Neural progenitor cell (in vitro differentiated cells): ENCODE data around the gene FAM89B. TPM values are rescaled to one million over a fixed set of nuclear protein-coding genes. Genes with fewer than 3 reads are reported as not detected.
A peak's percentile ranks its signal among the peaks of the same experiment; 100 is the strongest.
"Not testable (repeated sequence)": the region's sequence is repeated elsewhere in the genome, so short reads cannot be mapped to it uniquely, and the experiment has no call there.

Source experiments
- DNase-seq: peaks from one replicate; pipeline ENCODE4 v3.0.0-alpha.2; 2016; ENCODE audit warnings: low spot score
- H2AFZ ChIP-seq: fragments of 200-600 bp; sonication (generic); replicated peaks from 2 replicates; pipeline ENCODE4 v1.6.1; 2016; ENCODE audit warnings: antibody characterized with exemption
- H3F3A ChIP-seq: fragments of 200-600 bp; sonication (generic); 2 replicates; pipeline ENCODE4 v1.6.1; 2016; ENCODE audit warnings: antibody characterized with exemption, low read depth
- H3K27ac ChIP-seq: fragments of 200-600 bp; sonication (generic); 2 replicates; pipeline ENCODE4 v1.5.1; 2016; ENCODE audit warnings: mild to moderate bottlenecking
- H3K27me3 ChIP-seq: fragments of 200-600 bp; sonication (generic); 2 replicates; pipeline ENCODE4 v1.6.1; 2016; ENCODE audit warnings: mild to moderate bottlenecking, moderate library complexity
- H3K36me3 ChIP-seq: fragments of 200-600 bp; sonication (generic); 2 replicates; pipeline ENCODE4 v1.5.1; 2016
- H3K4me1 ChIP-seq: fragments of 200-600 bp; sonication (generic); 2 replicates; pipeline ENCODE4 v1.6.1; 2016; ENCODE audit warnings: mixed run types
- H3K4me2 ChIP-seq: fragments of 200-600 bp; sonication (generic); 2 replicates; pipeline ENCODE4 v1.6.1; 2016
- H3K4me3 ChIP-seq: fragments of 200-600 bp; sonication (generic); 2 replicates; pipeline ENCODE4 v1.5.1; 2016
- H3K79me2 ChIP-seq: fragments of 200-600 bp; sonication (generic); 2 replicates; pipeline ENCODE4 v1.6.1; 2016; ENCODE audit warnings: low read depth
- H3K9ac ChIP-seq: fragments of 200-600 bp; sonication (generic); 2 replicates; pipeline ENCODE4 v1.6.1; 2016
- H3K9me3 ChIP-seq: fragments of 200-600 bp; sonication (generic); 2 replicates; pipeline ENCODE4 v1.5.1; 2016; ENCODE audit warnings: low read depth
- H4K20me1 ChIP-seq: fragments of 200-600 bp; sonication (generic); 2 replicates; pipeline ENCODE4 v1.6.1; 2016; ENCODE audit warnings: low read depth
- H3K27ac Mint-ChIP-seq: 3 replicates; pipeline ENCODE4 v1.8.0; 2021; ENCODE audit warnings: mixed read lengths
- H3K27me3 Mint-ChIP-seq: 2 replicates; pipeline ENCODE4 v1.8.0; 2022; ENCODE audit warnings: low read depth, mild to moderate bottlenecking, inconsistent platforms, moderate library complexity, mixed read lengths; ENCODE audit not compliant: insufficient read depth
- H3K36me3 Mint-ChIP-seq: 3 replicates; pipeline ENCODE4 v1.8.0; 2021; ENCODE audit warnings: mixed read lengths
- H3K4me1 Mint-ChIP-seq: 3 replicates; pipeline ENCODE4 v1.8.0; 2021; ENCODE audit warnings: mixed read lengths
- H3K4me3 Mint-ChIP-seq: 3 replicates; pipeline ENCODE4 v1.8.0; 2021; ENCODE audit warnings: mild to moderate bottlenecking, moderate library complexity, mixed read lengths
- H3K9me3 Mint-ChIP-seq: 3 replicates; pipeline ENCODE4 v1.8.0; 2020; ENCODE audit warnings: mixed read lengths
- CTCF ChIP-seq: fragments of 200-600 bp; sonication (generic); IDR thresholded peaks from 2 replicates; pipeline ENCODE4 v1.5.1; 2017; ENCODE audit warnings: antibody characterized with exemption, mild to moderate bottlenecking
- EZH2 ChIP-seq: fragments of 200-600 bp; sonication (generic); IDR thresholded peaks from 2 replicates; pipeline ENCODE4 v1.6.1; 2017; ENCODE audit warnings: antibody characterized with exemption, mild to moderate bottlenecking, moderate library complexity
- EZH2phosphoT487 ChIP-seq: fragments of 200-600 bp; sonication (generic); IDR thresholded peaks from 2 replicates; pipeline ENCODE4 v1.6.1; 2017; ENCODE audit warnings: antibody characterized with exemption
- total RNA-seq: library from RNA; depleted of rRNA; stranded (reverse); fragments of >200 nt; gene quantifications from 2 replicates; pipeline ENCODE4 v1.2.3, GENCODE V29; 2015; ENCODE audit warnings: low replicate concordance

FAM89B gene
- 11.7 and 27.8 TPM in 2 replicates for total RNA-seq

DNA sequence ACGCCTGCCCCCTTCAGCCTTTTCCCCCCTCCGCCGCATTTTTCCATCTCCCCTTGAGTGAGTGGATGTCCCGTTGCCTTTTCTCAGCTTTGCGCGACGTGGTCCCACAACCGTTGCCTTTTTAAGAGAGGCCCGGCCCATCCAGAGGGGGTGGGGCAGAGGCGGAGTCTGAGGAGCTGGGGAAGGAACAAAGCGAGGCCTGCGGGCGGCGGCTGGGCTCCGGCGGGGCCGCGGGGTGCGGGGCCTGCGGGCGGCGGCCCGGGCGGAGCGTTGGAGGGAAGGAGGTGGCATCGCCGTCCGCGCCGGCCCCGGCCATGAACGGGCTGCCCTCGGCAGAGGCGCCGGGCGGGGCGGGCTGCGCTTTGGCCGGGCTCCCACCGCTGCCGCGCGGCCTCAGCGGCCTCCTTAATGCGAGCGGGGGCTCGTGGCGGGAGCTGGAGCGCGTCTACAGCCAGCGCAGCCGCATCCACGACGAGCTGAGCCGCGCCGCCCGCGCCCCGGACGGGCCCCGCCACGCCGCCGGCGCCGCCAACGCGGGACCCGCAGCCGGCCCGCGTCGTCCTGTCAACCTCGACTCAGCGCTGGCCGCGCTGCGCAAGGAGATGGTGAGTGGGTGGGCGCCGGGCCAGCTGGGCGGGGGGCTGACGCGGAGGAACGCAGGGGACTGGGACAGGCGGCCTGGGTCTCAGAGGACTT is at the start of gene FAM89B:
Gene FAM89B (plus strand): TSS at position 183 of the 696 bp plus-strand sequence. CDS start 132 bp downstream, at position 315.
- no peak within 1 kb of the TSS for H3K27ac ChIP-seq
- H3F3A ChIP-seq: peaks cover 72% of the 10 kb centered on the region
- Mint-ChIP-seq H3K36me3 (peaks cover 13% of the 10 kb centered on the region), H3K27ac (peak within 1 kb of the TSS; percentile 21), H3K4me1 (peaks cover 55% of the 10 kb centered on the region), H3K4me3 (peak within 1 kb of the TSS; percentile 90), H3K9me3 (no peaks in the 10 kb centered on the region), H3K27me3 (peaks cover 25% of the 10 kb centered on the region)
- peaks cover 37% of the 10 kb centered on the region for H3K27me3 ChIP-seq
- peaks cover 27% of the 10 kb centered on the region for H3K4me1 ChIP-seq
- peaks cover 56% of the 10 kb centered on the region for H4K20me1 ChIP-seq
- no peaks in the 10 kb centered on the region for H3K9me3 ChIP-seq
- peak within 1 kb of the TSS; percentile 93 for H3K4me3 ChIP-seq
- H3K4me2 ChIP-seq: peak within 1 kb of the TSS; percentile 97
- H3K79me2 ChIP-seq: peaks cover 40% of the 10 kb centered on the region
- peak; percentile 91 for DNase-seq
- H3K9ac ChIP-seq: no peak within 1 kb of the TSS
- TF ChIP-seq CTCF: no peak
- no peak for TF ChIP-seq EZH2
- H2AFZ ChIP-seq: no peak within 1 kb of the TSS
- H3K36me3 ChIP-seq: no peaks in the 10 kb centered on the region

DNA sequence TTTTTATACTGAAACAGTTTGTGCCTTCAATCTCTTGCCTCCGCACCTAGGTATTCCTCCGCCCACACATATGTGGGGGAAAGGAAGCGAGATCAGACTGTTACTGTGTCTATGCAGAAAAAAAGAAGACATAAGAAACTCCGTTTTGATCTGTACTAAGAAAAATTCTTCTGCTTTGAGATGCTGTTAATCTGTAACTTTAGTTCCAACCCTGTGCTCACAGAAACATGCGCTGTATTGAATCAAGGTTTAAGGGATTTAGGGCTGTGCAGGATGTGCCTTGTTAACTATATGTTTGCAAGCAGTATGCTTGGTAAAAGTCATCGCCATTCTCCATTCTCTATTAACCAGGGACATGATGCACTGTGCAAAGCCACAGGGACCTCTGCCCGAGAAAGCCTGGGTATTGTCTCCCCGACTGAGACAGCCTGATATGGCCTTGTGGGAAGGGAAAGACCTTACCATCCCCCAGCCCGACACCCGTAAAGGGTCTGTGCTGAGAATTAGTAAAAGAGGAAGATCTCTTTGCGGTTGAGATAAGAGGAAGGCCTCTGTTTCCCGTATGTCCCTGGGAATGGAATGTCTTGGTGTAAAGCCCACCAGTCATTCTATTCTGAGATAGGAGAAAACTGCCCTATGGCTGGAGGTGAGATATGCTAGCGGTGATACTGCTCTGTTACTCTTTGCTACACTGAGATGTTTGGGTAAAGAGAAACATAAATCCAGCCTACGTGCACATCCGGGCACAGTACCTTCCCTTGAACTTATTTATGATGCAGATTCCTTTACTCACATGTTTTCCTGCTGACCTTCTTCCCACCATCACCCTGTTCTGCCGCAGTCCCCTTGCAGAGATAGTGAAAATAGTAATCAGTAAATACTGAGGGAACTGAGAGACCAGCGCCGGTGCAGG is 49.4 kb upstream of the FAM89B start:
- Mint-ChIP-seq H3K4me3 (peak overlapping the region; percentile 17), H3K27ac (peak overlapping the region; percentile 13), H3K4me1 (peaks cover 36% of the 10 kb centered on the region)
- Histone ChIP-seq H4K20me1 (peaks cover 31% of the 10 kb centered on the region), H3K79me2 (peaks cover 15% of the 10 kb centered on the region), H3K4me1 (peaks cover 17% of the 10 kb centered on the region)
- not testable (repeated sequence) for H3K4me3 ChIP-seq, H3K36me3 Mint-ChIP-seq, DNase-seq, H3K27me3 Mint-ChIP-seq, H3K27me3 ChIP-seq, H3K9me3 ChIP-seq, H3K36me3 ChIP-seq, H3K9me3 Mint-ChIP-seq, H3K9ac ChIP-seq, H3K27ac ChIP-seq, H3F3A ChIP-seq, H3K4me2 ChIP-seq, H2AFZ ChIP-seq

GRCh38 chr11:65523631-65523968 is 48.7 kb upstream of the FAM89B start:
- Histone ChIP-seq H4K20me1 (peaks cover 32% of the 10 kb centered on the region), H3K4me1 (peaks cover 17% of the 10 kb centered on the region), H3K79me2 (peaks cover 15% of the 10 kb centered on the region)
- H3K36me3 Mint-ChIP-seq, DNase-seq, H3K9me3 Mint-ChIP-seq, H3K27me3 ChIP-seq, H2AFZ ChIP-seq, H3K9ac ChIP-seq, H3K4me3 ChIP-seq, H3F3A ChIP-seq, H3K36me3 ChIP-seq, H3K4me2 ChIP-seq, H3K9me3 ChIP-seq, H3K27me3 Mint-ChIP-seq, H3K27ac ChIP-seq: not testable (repeated sequence)
- peaks cover 36% of the 10 kb centered on the region for H3K4me1 Mint-ChIP-seq
- peak overlapping the region; percentile 13 for H3K27ac Mint-ChIP-seq
- H3K4me3 Mint-ChIP-seq: peak overlapping the region; percentile 50

DNA sequence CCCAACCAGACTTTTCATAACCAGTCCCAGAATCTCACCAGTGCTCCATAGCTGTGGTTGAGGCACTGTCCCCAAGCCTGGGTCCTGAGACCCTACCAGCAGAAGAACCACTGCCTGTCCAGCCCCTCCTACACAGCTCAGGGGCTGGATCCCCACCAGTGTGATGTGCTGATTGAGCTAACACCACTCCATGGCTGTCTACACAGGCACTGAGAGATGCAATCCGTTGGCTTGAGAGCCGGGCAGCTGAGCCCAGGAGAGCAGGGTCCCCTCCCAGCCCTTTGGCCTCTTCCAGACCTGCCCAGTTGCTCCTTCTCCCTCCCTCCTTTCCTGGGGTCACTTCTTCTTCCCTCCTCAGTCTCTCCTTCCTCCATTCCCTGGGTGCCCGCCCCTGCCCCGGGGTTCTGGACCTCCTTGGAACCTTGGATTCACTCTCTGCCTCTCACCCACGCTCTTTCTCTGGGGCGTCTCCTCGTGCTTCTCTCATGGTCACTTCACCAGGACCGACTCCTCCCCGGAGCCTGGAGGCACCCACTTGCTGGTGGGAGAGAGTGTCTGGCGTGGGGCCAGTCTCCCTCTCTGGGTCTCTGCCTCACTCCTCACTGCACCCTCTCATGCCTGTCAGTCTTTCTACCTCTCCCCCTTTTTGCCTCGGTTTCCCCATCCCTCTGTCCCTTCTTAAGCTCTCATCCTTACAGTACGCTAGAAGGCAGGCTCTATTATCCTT is 48.2 kb upstream of the FAM89B start:
- Histone ChIP-seq H4K20me1 (peaks cover 33% of the 10 kb centered on the region), H3K9ac (no peak overlapping the region), H3K36me3 (no peaks in the 10 kb centered on the region), H3K79me2 (peaks cover 15% of the 10 kb centered on the region), H3K4me3 (peak overlapping the region; percentile 34), H3K27me3 (no peaks in the 10 kb centered on the region), H2AFZ (no peak overlapping the region), H3K9me3 (no peaks in the 10 kb centered on the region), H3F3A (peaks cover 8% of the 10 kb centered on the region), H3K4me1 (peaks cover 17% of the 10 kb centered on the region), H3K4me2 (peak overlapping the region; percentile 71), H3K27ac (no peak overlapping the region)
- no peak for DNase-seq
- peaks cover 40% of the 10 kb centered on the region for H3K4me1 Mint-ChIP-seq
- peaks cover 3% of the 10 kb centered on the region for H3K27me3 Mint-ChIP-seq
- H3K4me3 Mint-ChIP-seq: peak overlapping the region; percentile 70
- H3K36me3 Mint-ChIP-seq: peaks cover 10% of the 10 kb centered on the region
- TF ChIP-seq CTCF (no peak), EZH2phosphoT487 (no peak), EZH2 (no peak)
- H3K27ac Mint-ChIP-seq: peak overlapping the region; percentile 31
- H3K9me3 Mint-ChIP-seq: no peaks in the 10 kb centered on the region
